H1 (cell line): ENCODE measurements around the gene VRK3. TPM values are rescaled to one million over a fixed set of nuclear protein-coding genes. Genes with fewer than 3 reads are reported as not detected.
A peak's percentile ranks its signal among the peaks of the same experiment; 100 is the strongest.

Experiments
- CTCF ChIA-PET: fragments of 300-600 bp; sonication (Branson Sonifier 250); formaldehyde crosslinking; loops from one replicate; lab custom pipeline; 2021; ENCODE audit not compliant: partially characterized antibody; lab: Charles Lee
- POLR2A ChIA-PET: fragments of 300-600 bp; sonication (Branson Sonifier 250); formaldehyde crosslinking; loops from one replicate; lab custom pipeline; 2021; ENCODE audit warnings: inconsistent platforms; ENCODE audit not compliant: partially characterized antibody; lab: Charles Lee
- DNase-seq, 2 experiments: peaks; one replicate each; pipeline versions ENCODE4 v3.0.0 to v3.0.0-alpha.2; 2010 to 2022; ENCODE audit warnings: low spot score in 2 of 2, low read depth in 1 of 2, mixed read lengths in 1 of 2
- FAIRE-seq: peaks from 2 replicates; lab custom pipeline; 2011; peaks lifted over from hg19 to GRCh38; lab: Jason Lieb, UNC
- H2AFZ ChIP-seq: 2 replicates; pipeline ENCODE4 v1.8.1; 2012; ENCODE audit warnings: low read length, inconsistent platforms
- H2AK5ac ChIP-seq: 2 replicates; pipeline ENCODE4 v1.6.1; 2013; ENCODE audit warnings: low read depth, low read length
- H2BK120ac ChIP-seq: replicated peaks from 2 replicates; pipeline ENCODE3; 2013; ENCODE audit warnings: low read depth, low read length, inconsistent platforms
- H2BK12ac ChIP-seq: 2 replicates; pipeline ENCODE4 v1.6.1; 2013; ENCODE audit warnings: low read depth, low read length
- H2BK15ac ChIP-seq: 2 replicates; pipeline ENCODE4 v1.6.1; 2013; ENCODE audit warnings: low read length
- H2BK20ac ChIP-seq: 2 replicates; pipeline ENCODE4 v1.6.1; 2013; ENCODE audit warnings: low read length
- H2BK5ac ChIP-seq: 2 replicates; pipeline ENCODE4 v1.6.1; 2013; ENCODE audit warnings: low read depth, low read length
- H3K14ac ChIP-seq: 2 replicates; pipeline ENCODE4 v1.6.1; 2013; ENCODE audit warnings: inconsistent platforms; ENCODE audit not compliant: insufficient read length
- H3K18ac ChIP-seq: 2 replicates; pipeline ENCODE4 v1.6.1; 2013; ENCODE audit warnings: low read length; ENCODE audit errors: extremely low read depth
- H3K23ac ChIP-seq: 2 replicates; pipeline ENCODE4 v1.6.1; 2013; ENCODE audit warnings: inconsistent platforms; ENCODE audit not compliant: insufficient read length
- H3K23me2 ChIP-seq: 2 replicates; pipeline ENCODE4 v1.6.1; 2013; ENCODE audit warnings: low read depth, low read length
- H3K27ac ChIP-seq: 2 replicates; pipeline ENCODE4 v1.6.1; 2011; ENCODE audit warnings: low read depth, low read length, inconsistent platforms
- H3K27me3 ChIP-seq, 4 experiments: replicated peaks in 1 of 4; 1 replicate in 1 of 4; 2 replicates in 3 of 4; pipeline versions ENCODE4 v1.6.1 to v1.8.1; 2011 to 2013; ENCODE audit warnings: low read length in 3 of 4, mild to moderate bottlenecking in 3 of 4, inconsistent platforms in 2 of 4, mixed read lengths in 2 of 4, moderate library complexity in 1 of 4; ENCODE audit not compliant: control insufficient read depth in 3 of 4, insufficient read depth in 3 of 4; ENCODE audit errors: extremely low read depth in 1 of 4
- H3K36me3 ChIP-seq, 4 experiments: 2 replicates each; pipeline versions ENCODE4 v1.6.1 to v1.8.1; 2011 to 2013; ENCODE audit warnings: mild to moderate bottlenecking in 4 of 4, low read length in 3 of 4, moderate library complexity in 2 of 4, control low read depth in 1 of 4, inconsistent platforms in 1 of 4; ENCODE audit not compliant: insufficient read depth in 4 of 4, control insufficient read depth in 2 of 4
- H3K4ac ChIP-seq: replicated peaks from 2 replicates; pipeline ENCODE3; 2013; ENCODE audit warnings: low read length, low read depth, mixed read lengths, inconsistent platforms; ENCODE audit not compliant: insufficient read length
- H3K4me1 ChIP-seq, 4 experiments: replicated peaks in 1 of 4; 1 replicate in 1 of 4; 2 replicates in 3 of 4; pipeline versions ENCODE4 v1.6.1 to v1.8.1; 2011 to 2013; ENCODE audit warnings: low read length in 3 of 4, inconsistent platforms in 2 of 4, mixed read lengths in 1 of 4; ENCODE audit not compliant: insufficient read depth in 4 of 4, control insufficient read depth in 3 of 4
- H3K4me2 ChIP-seq, 2 experiments: 2 replicates each; pipeline versions ENCODE4 v1.6.1 to v1.8.1; 2011 to 2013; ENCODE audit warnings: low read depth in 2 of 2, low read length in 2 of 2, control low read depth in 1 of 2, inconsistent platforms in 1 of 2, mild to moderate bottlenecking in 1 of 2; ENCODE audit not compliant: insufficient read depth in 1 of 2
- H3K4me3 ChIP-seq, 4 experiments: fragments of 200-600, 300-600 bp in 1 of 4; sonication (generic), shearing (Covaris generic), sonication (Bioruptor Twin) in 1 of 4; 2 replicates each; pipeline versions ENCODE4 v1.5.1 to v1.8.1; 2011 to 2016; ENCODE audit warnings: low read length in 4 of 4, low read depth in 3 of 4, control low read depth in 2 of 4, inconsistent platforms in 2 of 4, mild to moderate bottlenecking in 2 of 4, mixed read lengths in 1 of 4, moderate library complexity in 1 of 4; ENCODE audit not compliant: insufficient read depth in 2 of 4; ENCODE audit errors: extremely low read depth in 1 of 4
- H3K56ac ChIP-seq: replicated peaks from 2 replicates; pipeline ENCODE3; 2013; ENCODE audit warnings: low read depth, mild to moderate bottlenecking, mixed read lengths, low read length, inconsistent platforms; ENCODE audit not compliant: insufficient read length
- H3K79me1 ChIP-seq: 2 replicates; pipeline ENCODE4 v1.6.1; 2013; ENCODE audit warnings: low read depth, low read length, control low read depth
- H3K79me2 ChIP-seq, 2 experiments: 2 replicates each; pipeline versions ENCODE4 v1.6.1 to v1.8.1; 2012 to 2013; ENCODE audit warnings: low read length in 2 of 2, mild to moderate bottlenecking in 2 of 2, inconsistent platforms in 1 of 2; ENCODE audit not compliant: insufficient read depth in 2 of 2, control insufficient read depth in 1 of 2
- H3K9ac ChIP-seq, 4 experiments: replicated peaks in 1 of 4; 1 replicate in 1 of 4; 2 replicates in 3 of 4; pipeline versions ENCODE4 v1.6.1 to v1.8.1; 2011 to 2013; ENCODE audit warnings: low read depth in 3 of 4, low read length in 3 of 4, control low read depth in 2 of 4, mild to moderate bottlenecking in 2 of 4, moderate library complexity in 2 of 4, inconsistent platforms in 1 of 4; ENCODE audit errors: extremely low read depth in 1 of 4
- H3K9me3 ChIP-seq, 2 experiments: 2 replicates each; pipeline versions ENCODE4 v1.6.1 to v1.8.1; 2012 to 2013; ENCODE audit warnings: mild to moderate bottlenecking in 2 of 2, moderate library complexity in 2 of 2, control low read depth in 1 of 2, inconsistent platforms in 1 of 2, low read depth in 1 of 2, low read length in 1 of 2, mixed read lengths in 1 of 2; ENCODE audit not compliant: insufficient read depth in 2 of 2
- H4K20me1 ChIP-seq, 2 experiments: replicated peaks in 1 of 2; 2 replicates each; pipeline versions ENCODE3 to v1.8.1; 2011 to 2013; ENCODE audit warnings: inconsistent platforms in 2 of 2, low read length in 2 of 2, mild to moderate bottlenecking in 1 of 2; ENCODE audit not compliant: insufficient read depth in 2 of 2, control insufficient read depth in 1 of 2
- H4K5ac ChIP-seq: 2 replicates; pipeline ENCODE4 v1.6.1; 2013; ENCODE audit warnings: low read length, low read depth, mixed read lengths, inconsistent platforms; ENCODE audit not compliant: insufficient read length
- H4K8ac ChIP-seq: 2 replicates; pipeline ENCODE4 v1.8.0; 2013; ENCODE audit warnings: mild to moderate bottlenecking, moderate library complexity, low read length, inconsistent platforms; ENCODE audit not compliant: insufficient read depth; ENCODE audit errors: extremely low read depth
- H4K91ac ChIP-seq: replicated peaks from 2 replicates; pipeline ENCODE3; 2013; ENCODE audit warnings: low read length, mixed read lengths, inconsistent platforms; ENCODE audit not compliant: insufficient read length
- EP300 ChIP-seq, 2 experiments: IDR thresholded peaks; 1 replicate in 1 of 2; 2 replicates in 1 of 2; pipeline ENCODE4 v1.6.1; 2011 to 2012; ENCODE audit warnings: low read depth in 2 of 2, low read length in 2 of 2, mild to moderate bottlenecking in 2 of 2, borderline replicate concordance in 1 of 2, inconsistent platforms in 1 of 2, moderate library complexity in 1 of 2
- JUN ChIP-seq: IDR thresholded peaks from 2 replicates; pipeline ENCODE4 v1.6.1; 2011; ENCODE audit warnings: low read depth, mild to moderate bottlenecking, improper control_type of control experiment, low read length
- NRF1 ChIP-seq: IDR thresholded peaks from 2 replicates; pipeline ENCODE4 v1.6.1; 2011; ENCODE audit warnings: mild to moderate bottlenecking, low read depth, low read length, improper control_type of control experiment
- SAP30 ChIP-seq: fragments of 300-600 bp; sonication (generic); IDR thresholded peaks from 2 replicates; pipeline ENCODE4 v1.7.1; 2012; ENCODE audit warnings: low read length, moderate library complexity, mild to moderate bottlenecking, inconsistent platforms; ENCODE audit not compliant: insufficient read depth, insufficient replicate concordance
- TAF1 ChIP-seq: IDR thresholded peaks from 2 replicates; pipeline ENCODE4 v1.6.1; 2011; ENCODE audit warnings: mild to moderate bottlenecking, low read depth, low read length
- TBP ChIP-seq: IDR thresholded peaks from 2 replicates; pipeline ENCODE4 v1.6.1; 2011; ENCODE audit warnings: low read depth, low read length, improper control_type of control experiment
- TCF12 ChIP-seq: IDR thresholded peaks from 2 replicates; pipeline ENCODE4 v1.6.1; 2011; ENCODE audit warnings: low read depth, mild to moderate bottlenecking, low read length
- WGBS, 2 experiments: shearing (Covaris generic) in 1 of 2; methylation state at CpG; one replicate each; pipeline versions ENCODE4 v1.1.6 to v1.1.7; 2013 to 2015; ENCODE audit warnings: low lambda C conversion rate in 2 of 2, mixed read lengths in 2 of 2, inconsistent platforms in 1 of 2, low coverage in 1 of 2, missing lambda C conversion rate in 1 of 2; ENCODE audit not compliant: insufficient replicate concordance in 2 of 2, insufficient coverage in 1 of 2, insufficient read length in 1 of 2; ENCODE audit errors: extremely low coverage in 1 of 2, missing lambda C conversion rate in 1 of 2; 5-methylcytosine and 5-hydroxymethylcytosine counted together
- polyA plus RNA-seq, 7 experiments: library from polyadenylated mRNA; depleted of rRNA in 3 of 7; stranded (reverse) in 5 of 7; unstranded in 2 of 7; fragments of >200 nt in 5 of 7; fragments of 200-250 nt in 2 of 7; gene quantifications; 1 replicate in 5 of 7; 2 replicates in 1 of 7; 4 replicates in 1 of 7; pipeline versions ENCODE4 v1.2.1 to v1.2.3, GENCODE V29; 2011 to 2013; ENCODE audit warnings: missing spikeins in 2 of 7, mixed read lengths in 2 of 7
- total RNA-seq: library from RNA; stranded (reverse); fragmentation: NEBNext Ultra II Directional; extraction: Animal tissue kit (Norgen Biotek cat#: 25700); gene quantifications from 2 replicates; pipeline ENCODE4 v1.2.1, GENCODE V29; 2021
- TF ChIP-seq, protein P1 (sequence below): IDR thresholded peaks from 2 replicates; pipeline ENCODE4 v1.6.1; 2012; ENCODE audit warnings: low read length, inconsistent platforms

VRK3 gene
- total and polyA plus RNA-seq, 2 of the 8 experiments (the other 6 are each of a cell fraction or from before 2014, with no cell fraction given), result 21.3 to 36.1 TPM

DNA sequence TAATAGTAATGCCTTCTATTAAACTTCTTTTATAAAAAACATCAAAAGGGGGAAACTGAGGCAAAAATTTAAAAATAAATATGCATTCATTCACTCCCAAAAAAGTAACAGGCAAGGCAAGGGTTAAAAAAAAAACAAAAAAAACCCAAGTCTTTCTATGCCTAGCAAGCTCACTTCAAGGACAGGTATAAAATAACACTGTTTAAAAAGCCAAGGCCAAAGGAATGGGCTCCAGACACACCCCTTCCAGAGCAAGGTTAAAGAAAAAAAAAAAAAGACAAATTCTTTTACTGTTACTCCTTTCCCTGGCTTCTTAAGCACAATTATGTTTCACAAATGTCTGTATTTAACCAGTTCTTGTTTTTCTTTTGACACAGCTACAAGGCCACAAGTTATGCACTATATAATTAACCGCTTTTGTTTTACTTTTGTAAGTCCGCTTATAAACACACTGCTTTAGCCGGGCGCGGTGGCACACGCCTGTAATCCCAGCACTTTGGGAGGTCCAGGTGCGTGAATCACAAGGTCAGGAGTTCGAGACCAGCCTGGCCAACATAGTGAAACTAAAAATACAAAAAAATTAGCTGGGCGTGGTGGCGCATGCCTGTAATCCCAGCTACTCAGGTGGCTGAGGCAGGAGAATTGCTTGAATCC is 67.8 kb downstream of the VRK3 start:
- Histone ChIP-seq H3K4me2 (0 out of 4 replicates have a peak overlapping the region, but pooled peaks of 1 of the 2 experiments have one; percentile 30), H3K27me3 (no peaks in the 10 kb centered on the region), H2AFZ (no peak overlapping the region), H3K4me1 (peaks cover 0 to 17% (median 9%) of the 10 kb centered on the region in 4 experiments; a peak in 6 of 7 replicates), H3K14ac (no peak overlapping the region), H3K36me3 (no peaks in the 10 kb centered on the region), H3K79me2 (no peaks in the 10 kb centered on the region), H2BK20ac (no peak overlapping the region), H3K4ac (no peak overlapping the region), H3K23me2 (no peaks in the 10 kb centered on the region), H3K79me1 (no peaks in the 10 kb centered on the region), H3K56ac (no peak overlapping the region), H4K20me1 (no peaks in the 10 kb centered on the region), H4K5ac (no peak overlapping the region), H2BK12ac (no peak overlapping the region), H3K9ac (no peak overlapping the region), H3K9me3 (peaks cover 2 to 9% of the 10 kb centered on the region in 2 experiments; a peak in 3 of 4 replicates), H3K18ac (no peak overlapping the region), H2AK5ac (no peak overlapping the region), H4K8ac (no peak overlapping the region), H3K27ac (no peak overlapping the region), H4K91ac (no peak overlapping the region), H3K23ac (no peak overlapping the region), H2BK5ac (no peak overlapping the region), H2BK15ac (no peak overlapping the region), H3K4me3 (no peak overlapping the region), H2BK120ac (no peak overlapping the region)
- FAIRE-seq (no peak), DNase-seq (no peak)
- 80% methylated on average over 10 of the region's 10 CpGs; no CpG with 5 or more reads in 1 of the 2 experiments for WGBS, 2 experiments
- POLR2A ChIA-PET, result interaction anchor here (1.9 to 2.7 kb wide), 2 partner anchors 24 to 28 kb away, joined by 7 to 9 read pairs; partner anchors contain the start of genes ATF5 and NUP62
- CTCF ChIA-PET, result interaction anchor here (1.1 to 2.0 kb wide), 5 partner anchors 20 to 30 kb away, joined by 3 to 10 read pairs (median 5); no protein-coding TSS in a partner anchor
- no peak for TF ChIP-seq TAF1
- no peak for TF ChIP-seq SAP30
- TF ChIP-seq EP300 (IDR thresholded peaks at IDR 0.05; ENCODE audit: borderline replicate concordance in 1 of 2, low read depth in 2 of 2, low read length in 2 of 2), result no peak
- no peak for TF ChIP-seq NRF1
- TF ChIP-seq, protein P1, sequence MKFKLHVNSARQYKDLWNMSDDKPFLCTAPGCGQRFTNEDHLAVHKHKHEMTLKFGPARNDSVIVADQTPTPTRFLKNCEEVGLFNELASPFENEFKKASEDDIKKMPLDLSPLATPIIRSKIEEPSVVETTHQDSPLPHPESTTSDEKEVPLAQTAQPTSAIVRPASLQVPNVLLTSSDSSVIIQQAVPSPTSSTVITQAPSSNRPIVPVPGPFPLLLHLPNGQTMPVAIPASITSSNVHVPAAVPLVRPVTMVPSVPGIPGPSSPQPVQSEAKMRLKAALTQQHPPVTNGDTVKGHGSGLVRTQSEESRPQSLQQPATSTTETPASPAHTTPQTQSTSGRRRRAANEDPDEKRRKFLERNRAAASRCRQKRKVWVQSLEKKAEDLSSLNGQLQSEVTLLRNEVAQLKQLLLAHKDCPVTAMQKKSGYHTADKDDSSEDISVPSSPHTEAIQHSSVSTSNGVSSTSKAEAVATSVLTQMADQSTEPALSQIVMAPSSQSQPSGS, result no peak
- TF ChIP-seq JUN, result no peak
- no peak for TF ChIP-seq TBP
- TF ChIP-seq TCF12, result no peak
